Fibroblast of lung (primary cell): ENCODE data around the gene DNPH1. TPM values are rescaled to one million over a fixed set of nuclear protein-coding genes. Genes with fewer than 3 reads are reported as not detected.

Experiments
- DNase-seq, 2 donors: peaks; one replicate each; pipeline versions ENCODE4 v3.0.0 to v3.0.0-alpha.2; 2010; ENCODE audit warnings: low read depth in 2 of 2
- H2AFZ ChIP-seq: 2 replicates; pipeline ENCODE4 v1.5.1; 2012; ENCODE audit warnings: low read length, control low read depth, inconsistent platforms
- H3K27ac ChIP-seq: 2 replicates; pipeline ENCODE4 v1.5.1; 2011; ENCODE audit warnings: low read length, control low read depth; ENCODE audit not compliant: insufficient read depth
- H3K27me3 ChIP-seq: 2 replicates; pipeline ENCODE4 v1.5.1; 2011; ENCODE audit warnings: mild to moderate bottlenecking, low read length; ENCODE audit not compliant: control insufficient read depth, insufficient read depth
- H3K36me3 ChIP-seq: 2 replicates; pipeline ENCODE4 v1.5.1; 2011; ENCODE audit warnings: low read length; ENCODE audit not compliant: control insufficient read depth, insufficient read depth
- H3K4me1 ChIP-seq: 2 replicates; pipeline ENCODE4 v1.5.1; 2011; ENCODE audit warnings: low read length; ENCODE audit not compliant: control insufficient read depth, insufficient read depth; ENCODE audit errors: extremely low read depth
- H3K4me2 ChIP-seq: 2 replicates; pipeline ENCODE4 v1.5.1; 2011; ENCODE audit warnings: low read length, control low read depth; ENCODE audit not compliant: insufficient read depth; ENCODE audit errors: extremely low read depth
- H3K4me3 ChIP-seq, 4 experiments: fragments of 200-600 bp in 1 of 4; sonication (generic) in 1 of 4; replicated peaks in 1 of 4; 2 replicates each; pipeline ENCODE4 v1.5.1; 2011 to 2016; ENCODE audit warnings: low read length in 4 of 4, low read depth in 3 of 4, mild to moderate bottlenecking in 3 of 4, control low read depth in 2 of 4, inconsistent platforms in 1 of 4, mixed read lengths in 1 of 4; ENCODE audit not compliant: insufficient read depth in 1 of 4; ENCODE audit errors: control extremely low read depth in 1 of 4
- H3K79me2 ChIP-seq: 2 replicates; pipeline ENCODE4 v1.5.1; 2012; ENCODE audit warnings: mild to moderate bottlenecking, low read length, inconsistent platforms; ENCODE audit not compliant: control insufficient read depth, insufficient read depth
- H3K9ac ChIP-seq: 2 replicates; pipeline ENCODE4 v1.5.1; 2011; ENCODE audit warnings: mild to moderate bottlenecking, low read length, control low read depth; ENCODE audit not compliant: insufficient read depth
- H3K9me3 ChIP-seq: 2 replicates; pipeline ENCODE4 v1.5.1; 2012; ENCODE audit warnings: low read depth, low read length; ENCODE audit not compliant: control insufficient read depth, insufficient read depth
- H4K20me1 ChIP-seq: 2 replicates; pipeline ENCODE4 v1.5.1; 2011; ENCODE audit warnings: low read length; ENCODE audit not compliant: control insufficient read depth, insufficient read depth; ENCODE audit errors: extremely low read depth
- CTCF ChIP-seq, 2 donors: IDR thresholded peaks in 1 of 2; conservative IDR thresholded peaks in 1 of 2; 1 replicate in 1 of 2; 2 replicates in 1 of 2; pipeline ENCODE4 v1.5.1; 2011 to 2012; ENCODE audit warnings: low read length in 2 of 2, control low read depth in 1 of 2, inconsistent platforms in 1 of 2, low read depth in 1 of 2, mild to moderate bottlenecking in 1 of 2
- EZH2 ChIP-seq: IDR thresholded peaks from 2 replicates; pipeline ENCODE4 v1.5.1; 2012; ENCODE audit warnings: low read length, control low read depth, mild to moderate bottlenecking; ENCODE audit errors: missing control alignments
- polyA plus RNA-seq, 2 donors: library from polyadenylated mRNA; depleted of rRNA in 1 of 2; stranded (reverse) in 1 of 2; unstranded in 1 of 2; fragments of >200 nt; gene quantifications; 2 replicates each; pipeline ENCODE4 v1.2.1, GENCODE V29; 2011 to 2012; ENCODE audit warnings: missing spikeins in 1 of 2
- total RNA-seq: library from RNA; depleted of rRNA; stranded (reverse); fragments of >200 nt; gene quantifications from 2 replicates; pipeline ENCODE4 v1.2.1, GENCODE V29; 2014

The DNPH1 gene
- total and polyA plus RNA-seq, 2 donors (not counting 1 experiment from before 2014, with no cell fraction given), result 31.2 to 52.5 TPM

- Histone ChIP-seq H3K27ac (no peak overlapping the region), H4K20me1 (no peaks in the 10 kb centered on the region), H3K27me3 (no peaks in the 10 kb centered on the region), H3K36me3 (peaks cover 14% of the 10 kb centered on the region), H3K9ac (no peak overlapping the region), H2AFZ (no peak overlapping the region), H3K4me3 (no peak overlapping the region), H3K79me2 (no peaks in the 10 kb centered on the region), H3K9me3 (no peaks in the 10 kb centered on the region), H3K4me2 (no peak overlapping the region), H3K4me1 (no peaks in the 10 kb centered on the region)
- no peak for DNase-seq
- TF ChIP-seq CTCF (conservative IDR thresholded peaks at IDR 0.05 in 1 of 2, IDR thresholded peaks at IDR 0.05 in 1 of 2; ENCODE audit: low read depth in 1 of 2, low read length in 2 of 2) (no peak), EZH2 (no peak)
These were observed 10.2 kb downstream of the DNPH1 start for GRCh38 chr6:43219119-43219518.

- Histone ChIP-seq H3K27me3 (no peaks in the 10 kb centered on the region), H3K79me2 (no peaks in the 10 kb centered on the region), H3K9me3 (no peaks in the 10 kb centered on the region), H3K27ac (no peak overlapping the region), H4K20me1 (no peaks in the 10 kb centered on the region), H3K4me2 (no peak overlapping the region), H2AFZ (no peak overlapping the region), H3K4me1 (no peaks in the 10 kb centered on the region), H3K4me3 (no peak overlapping the region), H3K36me3 (peaks cover 7% of the 10 kb centered on the region), H3K9ac (no peak overlapping the region)
- DNase-seq, result no peak
- TF ChIP-seq CTCF (conservative IDR thresholded peaks at IDR 0.05 in 1 of 2, IDR thresholded peaks at IDR 0.05 in 1 of 2; ENCODE audit: low read depth in 1 of 2, low read length in 2 of 2), result no peak
- no peak for TF ChIP-seq EZH2
These were observed 11.9 kb downstream of the DNPH1 start for GRCh38 chr6:43217351-43217750.

- H4K20me1 ChIP-seq, result no peaks in the 10 kb centered on the region
- no peaks in the 10 kb centered on the region for H3K9me3 ChIP-seq
- no peaks in the 10 kb centered on the region for H3K4me1 ChIP-seq
- peaks cover 7% of the 10 kb centered on the region for H3K36me3 ChIP-seq
- no peak overlapping the region for H2AFZ ChIP-seq
- H3K9ac ChIP-seq, result no peak overlapping the region
- H3K27ac ChIP-seq, result no peak overlapping the region
- no peak for TF ChIP-seq EZH2
- no peak for TF ChIP-seq CTCF (conservative IDR thresholded peaks at IDR 0.05 in 1 of 2, IDR thresholded peaks at IDR 0.05 in 1 of 2; ENCODE audit: low read depth in 1 of 2, low read length in 2 of 2)
- no peaks in the 10 kb centered on the region for H3K27me3 ChIP-seq
- H3K4me2 ChIP-seq, result no peak overlapping the region
- no peak overlapping the region for H3K4me3 ChIP-seq
- H3K79me2 ChIP-seq, result no peaks in the 10 kb centered on the region
- DNase-seq, result no peak
These were observed 13.1 kb downstream of the DNPH1 start for GRCh38 chr6:43216200-43216599.
